ENCODE measurements around the gene DPH3.

DNA sequence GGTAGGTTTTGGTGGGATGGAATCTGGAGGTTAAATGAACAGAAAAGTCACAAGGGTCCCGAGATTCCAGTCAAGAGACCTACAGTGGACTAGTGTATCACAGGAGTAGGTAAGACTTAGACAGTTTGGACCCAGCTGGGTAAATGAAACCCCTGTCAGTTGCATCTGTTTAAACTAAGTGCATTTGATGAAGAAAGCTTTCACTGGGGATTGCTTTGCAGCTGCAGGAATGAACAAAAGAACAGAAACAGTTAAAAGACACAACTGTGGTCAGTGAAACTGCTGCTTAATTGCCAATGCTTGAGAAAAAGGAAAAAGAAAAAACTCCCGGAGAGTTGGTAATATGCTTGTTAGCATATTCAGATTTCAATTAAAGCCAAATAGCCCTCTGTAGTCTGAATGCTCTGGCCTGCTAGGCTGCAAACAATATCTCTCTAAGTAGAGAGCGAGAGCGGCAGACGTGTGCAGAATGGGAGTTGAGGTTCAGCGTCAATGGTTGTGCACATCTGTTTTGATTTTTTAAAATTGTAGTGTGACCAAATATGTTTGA lies 37.4 kb upstream of the DPH3 start:
- TF ChIP-seq POLR2A (IDR thresholded peaks at IDR 0.05), result no peak
- TF ChIP-seq, protein P1, sequence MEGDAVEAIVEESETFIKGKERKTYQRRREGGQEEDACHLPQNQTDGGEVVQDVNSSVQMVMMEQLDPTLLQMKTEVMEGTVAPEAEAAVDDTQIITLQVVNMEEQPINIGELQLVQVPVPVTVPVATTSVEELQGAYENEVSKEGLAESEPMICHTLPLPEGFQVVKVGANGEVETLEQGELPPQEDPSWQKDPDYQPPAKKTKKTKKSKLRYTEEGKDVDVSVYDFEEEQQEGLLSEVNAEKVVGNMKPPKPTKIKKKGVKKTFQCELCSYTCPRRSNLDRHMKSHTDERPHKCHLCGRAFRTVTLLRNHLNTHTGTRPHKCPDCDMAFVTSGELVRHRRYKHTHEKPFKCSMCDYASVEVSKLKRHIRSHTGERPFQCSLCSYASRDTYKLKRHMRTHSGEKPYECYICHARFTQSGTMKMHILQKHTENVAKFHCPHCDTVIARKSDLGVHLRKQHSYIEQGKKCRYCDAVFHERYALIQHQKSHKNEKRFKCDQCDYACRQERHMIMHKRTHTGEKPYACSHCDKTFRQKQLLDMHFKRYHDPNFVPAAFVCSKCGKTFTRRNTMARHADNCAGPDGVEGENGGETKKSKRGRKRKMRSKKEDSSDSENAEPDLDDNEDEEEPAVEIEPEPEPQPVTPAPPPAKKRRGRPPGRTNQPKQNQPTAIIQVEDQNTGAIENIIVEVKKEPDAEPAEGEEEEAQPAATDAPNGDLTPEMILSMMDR (IDR thresholded peaks at IDR 0.05), result no peak
